Stimulated activated memory B cell treated with anti-CD40 and anti-IgM and Interleukin-4, amounts not matched to agents 10 μg/mL and 1 μg/mL and 100 μg/mL, for 72 hours (primary cell): ENCODE data around the gene PEF1.

Source experiments
- ATAC-seq: fragments of 150-1000 bp; cut with Tn5 transposase; 2 replicates; pipeline ENCODE4 v1.10.0; 2021
- H3K27ac Mint-ChIP-seq: one replicate; pipeline ENCODE4 v1.8.0; 2022; ENCODE audit warnings: mild to moderate bottlenecking, mixed read lengths
- H3K27me3 Mint-ChIP-seq: one replicate; pipeline ENCODE4 v1.8.0; 2022; ENCODE audit warnings: mixed read lengths
- H3K36me3 Mint-ChIP-seq: one replicate; pipeline ENCODE4 v1.8.0; 2022; ENCODE audit warnings: mixed read lengths
- H3K4me1 Mint-ChIP-seq: one replicate; pipeline ENCODE4 v1.8.0; 2022; ENCODE audit warnings: mixed read lengths
- H3K4me3 Mint-ChIP-seq: one replicate; pipeline ENCODE4 v1.8.0; 2022; ENCODE audit warnings: mild to moderate bottlenecking, moderate library complexity, mixed read lengths
- H3K9me3 Mint-ChIP-seq: one replicate; pipeline ENCODE4 v1.8.0; 2022; ENCODE audit warnings: mixed read lengths

PEF1 gene

DNA sequence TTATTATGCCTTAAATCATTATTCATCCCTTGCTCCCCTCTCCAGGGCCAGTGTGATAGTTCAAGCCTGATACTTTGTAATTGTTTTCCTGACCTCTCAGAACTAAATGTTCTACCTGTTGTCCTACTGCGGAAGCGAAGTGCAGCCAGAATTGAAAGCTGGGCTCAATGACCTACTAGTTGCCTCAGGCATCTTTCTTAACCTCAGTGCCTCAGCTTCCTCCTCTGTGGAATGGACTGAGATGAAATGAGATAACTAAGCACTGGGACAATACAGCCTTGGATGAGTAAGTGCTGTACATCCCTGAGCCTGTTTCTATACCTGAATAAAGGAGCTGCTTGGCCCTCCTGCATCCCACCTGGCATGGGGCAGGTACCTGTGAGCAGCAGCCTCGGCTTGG lies 32.7 kb upstream of the PEF1 start:
- Mint-ChIP-seq H3K9me3 (no peaks in the 10 kb centered on the region), H3K27ac (no peak overlapping the region), H3K36me3 (no peaks in the 10 kb centered on the region), H3K4me3 (no peak overlapping the region), H3K4me1 (no peaks in the 10 kb centered on the region), H3K27me3 (peaks cover 36% of the 10 kb centered on the region)
- ATAC-seq, result no peak

DNA sequence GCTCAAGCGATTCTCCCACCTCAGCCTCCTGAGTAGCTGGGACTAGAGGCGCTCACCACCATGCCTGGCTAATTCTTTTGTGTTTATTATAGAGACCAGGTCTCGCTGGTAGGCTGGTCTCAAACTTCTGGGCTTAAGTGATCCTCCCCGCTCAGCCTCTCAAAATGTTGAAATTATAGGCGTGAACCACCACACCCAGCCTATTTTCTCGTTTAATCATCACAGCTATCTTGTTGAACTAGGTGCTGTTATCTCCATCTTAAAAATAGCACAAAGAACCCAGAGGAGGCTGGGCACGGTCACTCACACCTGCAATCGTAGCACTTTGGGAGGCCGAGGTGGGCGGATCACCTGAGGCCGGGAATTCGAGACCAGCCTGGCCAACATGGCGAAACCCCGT lies 31.1 kb upstream of the PEF1 start:
- Mint-ChIP-seq H3K27ac (no peak overlapping the region), H3K4me3 (no peak overlapping the region), H3K27me3 (peaks cover 48% of the 10 kb centered on the region), H3K4me1 (no peaks in the 10 kb centered on the region), H3K9me3 (no peaks in the 10 kb centered on the region), H3K36me3 (no peaks in the 10 kb centered on the region)
- no peak for ATAC-seq

DNA sequence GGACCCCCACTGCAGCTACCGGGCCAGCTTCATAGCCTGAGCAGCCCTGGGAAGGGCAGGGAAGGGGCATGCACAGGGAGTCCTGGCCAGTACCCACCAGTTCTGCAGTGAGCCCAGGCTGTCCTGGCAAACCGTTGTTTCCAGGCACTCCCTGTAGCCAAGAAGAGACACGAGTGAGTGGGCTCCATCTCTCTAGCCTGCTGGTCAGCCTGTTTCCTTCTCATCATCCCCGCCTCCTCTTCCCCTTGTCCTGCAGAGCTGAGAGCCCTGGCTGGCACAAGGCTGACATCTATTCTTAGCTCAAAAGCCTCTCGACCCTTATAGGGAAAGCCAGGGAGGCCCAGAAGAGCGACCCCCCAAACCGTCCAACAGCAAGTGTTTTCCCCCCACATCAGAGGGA lies 30.5 kb upstream of the PEF1 start:
- H3K27ac Mint-ChIP-seq, result no peak overlapping the region
- no peaks in the 10 kb centered on the region for H3K9me3 Mint-ChIP-seq
- ATAC-seq, result no peak
- H3K36me3 Mint-ChIP-seq, result no peaks in the 10 kb centered on the region
- H3K4me1 Mint-ChIP-seq, result peaks cover 4% of the 10 kb centered on the region
- no peak overlapping the region for H3K4me3 Mint-ChIP-seq
- H3K27me3 Mint-ChIP-seq, result peaks cover 48% of the 10 kb centered on the region

DNA sequence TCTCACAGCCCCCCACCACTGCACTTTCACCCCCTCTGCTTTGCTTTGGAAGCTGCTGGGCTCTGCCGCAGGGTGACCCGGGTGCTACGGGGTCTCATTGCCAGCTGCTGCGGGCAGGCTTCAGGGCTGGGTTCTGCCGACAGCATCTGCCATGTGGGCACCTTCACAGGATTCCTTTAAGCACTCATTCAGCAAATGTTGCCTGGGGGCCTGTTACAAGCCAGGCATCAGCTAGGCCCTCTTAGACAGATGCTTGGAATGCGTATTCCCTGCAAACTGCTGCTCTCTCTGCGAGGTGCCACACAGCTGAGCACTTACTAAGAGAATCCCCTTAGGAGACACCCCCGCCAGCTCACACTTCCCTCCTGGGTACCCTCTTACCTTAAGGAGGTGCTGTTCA lies 29.9 kb upstream of the PEF1 start:
- Mint-ChIP-seq H3K4me1 (peaks cover 9% of the 10 kb centered on the region), H3K36me3 (no peaks in the 10 kb centered on the region), H3K4me3 (no peak overlapping the region), H3K27me3 (peaks cover 48% of the 10 kb centered on the region), H3K27ac (no peak overlapping the region), H3K9me3 (no peaks in the 10 kb centered on the region)
- ATAC-seq, result no peak

DNA sequence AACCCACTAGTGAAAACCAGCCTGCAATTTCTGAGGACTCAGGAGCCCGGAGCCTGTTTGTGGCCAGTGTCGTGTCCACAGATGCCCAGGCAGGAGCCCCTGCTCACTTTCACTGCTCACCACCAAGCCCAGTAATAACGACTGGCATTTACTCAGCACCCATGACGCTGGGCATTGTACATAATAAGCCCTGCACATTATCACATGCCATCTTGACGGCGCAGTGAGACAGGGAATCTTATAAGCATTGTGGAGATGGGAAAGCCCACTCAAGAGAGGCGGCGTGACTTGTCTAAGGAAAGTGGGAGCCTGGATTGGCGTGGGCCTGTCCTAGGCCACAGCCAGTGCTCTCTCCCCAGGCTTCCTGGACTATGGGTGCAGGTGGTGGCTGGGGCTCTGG lies 28.8 kb upstream of the PEF1 start:
- no peak overlapping the region for H3K4me3 Mint-ChIP-seq
- peaks cover 12% of the 10 kb centered on the region for H3K4me1 Mint-ChIP-seq
- H3K36me3 Mint-ChIP-seq, result no peaks in the 10 kb centered on the region
- no peaks in the 10 kb centered on the region for H3K9me3 Mint-ChIP-seq
- no peak overlapping the region for H3K27ac Mint-ChIP-seq
- no peak for ATAC-seq
- peaks cover 48% of the 10 kb centered on the region for H3K27me3 Mint-ChIP-seq

GRCh38 chr1:31672986-31673385 lies 28.3 kb upstream of the PEF1 start:
- Mint-ChIP-seq H3K27ac (no peak overlapping the region), H3K4me3 (no peak overlapping the region), H3K4me1 (peaks cover 12% of the 10 kb centered on the region), H3K9me3 (no peaks in the 10 kb centered on the region), H3K27me3 (peaks cover 51% of the 10 kb centered on the region), H3K36me3 (no peaks in the 10 kb centered on the region)
- no peak for ATAC-seq

DNA sequence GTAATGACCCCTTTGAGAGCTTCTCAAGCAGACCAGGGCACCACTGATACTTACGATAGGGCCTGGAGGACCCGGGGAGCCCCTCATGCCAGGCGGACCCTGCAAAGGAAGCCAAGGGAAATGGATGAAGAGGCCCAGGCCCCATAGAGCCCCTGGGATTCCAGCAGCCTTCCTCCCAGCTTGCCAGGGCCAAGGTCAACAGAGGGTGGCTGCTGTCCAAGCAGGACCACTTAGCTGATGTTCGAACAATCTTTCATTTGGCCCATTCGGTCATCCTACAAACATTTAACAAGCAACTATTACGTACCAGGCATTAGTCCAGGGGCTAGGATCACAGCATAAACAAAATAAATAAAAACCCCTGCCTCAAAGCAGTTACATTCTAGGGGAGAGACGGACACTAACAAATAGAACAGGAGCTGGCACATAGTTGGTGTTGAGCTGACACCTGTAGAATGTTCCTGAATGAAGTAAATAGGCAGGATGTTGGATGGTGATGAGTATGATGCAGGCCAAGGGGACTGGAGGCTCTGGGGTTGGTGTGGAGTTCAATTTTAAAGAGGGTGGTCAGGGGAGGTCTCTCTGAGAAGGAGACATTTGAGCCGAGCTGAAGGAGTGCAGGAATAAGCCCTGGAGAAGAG lies 27.0 kb upstream of the PEF1 start:
- Mint-ChIP-seq H3K9me3 (no peaks in the 10 kb centered on the region), H3K4me1 (peaks cover 12% of the 10 kb centered on the region), H3K27me3 (peaks cover 51% of the 10 kb centered on the region), H3K36me3 (no peaks in the 10 kb centered on the region), H3K4me3 (no peak overlapping the region), H3K27ac (no peak overlapping the region)
- no peak for ATAC-seq

- Mint-ChIP-seq H3K4me1 (peaks cover 12% of the 10 kb centered on the region), H3K9me3 (no peaks in the 10 kb centered on the region), H3K27ac (no peak overlapping the region), H3K4me3 (no peak overlapping the region), H3K36me3 (no peaks in the 10 kb centered on the region), H3K27me3 (peaks cover 51% of the 10 kb centered on the region)
- no peak for ATAC-seq
Measured at GRCh38 chr1:31671147-31671546, 26.5 kb upstream of the PEF1 start.

- Mint-ChIP-seq H3K27ac (peak overlapping the region; percentile 40), H3K4me3 (no peak overlapping the region), H3K36me3 (no peaks in the 10 kb centered on the region), H3K27me3 (peaks cover 47% of the 10 kb centered on the region), H3K4me1 (peaks cover 12% of the 10 kb centered on the region), H3K9me3 (no peaks in the 10 kb centered on the region)
- no peak for ATAC-seq
Measured at GRCh38 chr1:31670593-31670964, 25.9 kb upstream of the PEF1 start.

GRCh38 chr1:31669786-31670592 lies 25.3 kb upstream of the PEF1 start:
- H3K27me3 Mint-ChIP-seq, result peaks cover 42% of the 10 kb centered on the region
- ATAC-seq, result no peak
- peaks cover 12% of the 10 kb centered on the region for H3K4me1 Mint-ChIP-seq
- H3K9me3 Mint-ChIP-seq, result no peaks in the 10 kb centered on the region
- H3K36me3 Mint-ChIP-seq, result no peaks in the 10 kb centered on the region
- H3K4me3 Mint-ChIP-seq, result peak overlapping the region; percentile 60
- H3K27ac Mint-ChIP-seq, result peak overlapping the region; percentile 40

DNA sequence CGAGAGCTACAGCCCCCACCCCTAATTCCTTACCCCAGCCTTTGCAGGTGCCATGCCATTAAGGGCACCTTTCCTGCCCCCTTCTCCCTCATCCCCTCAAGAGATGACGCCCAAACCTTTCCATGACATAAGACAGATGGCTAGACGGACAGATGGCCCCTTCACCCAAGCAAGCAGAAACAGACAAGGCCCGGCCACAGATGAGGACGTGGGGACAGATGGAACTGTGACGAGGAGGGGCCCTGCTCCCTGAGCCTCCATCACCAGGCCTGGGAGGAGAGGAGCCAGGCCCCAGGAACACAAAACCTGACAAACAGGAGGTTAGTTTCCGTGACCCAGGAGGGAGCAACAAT lies 24.7 kb upstream of the PEF1 start:
- ATAC-seq, result no peak
- H3K27me3 Mint-ChIP-seq, result peaks cover 42% of the 10 kb centered on the region
- no peak overlapping the region for H3K27ac Mint-ChIP-seq
- no peaks in the 10 kb centered on the region for H3K9me3 Mint-ChIP-seq
- no peak overlapping the region for H3K4me3 Mint-ChIP-seq
- peaks cover 12% of the 10 kb centered on the region for H3K4me1 Mint-ChIP-seq
- H3K36me3 Mint-ChIP-seq, result no peaks in the 10 kb centered on the region

DNA sequence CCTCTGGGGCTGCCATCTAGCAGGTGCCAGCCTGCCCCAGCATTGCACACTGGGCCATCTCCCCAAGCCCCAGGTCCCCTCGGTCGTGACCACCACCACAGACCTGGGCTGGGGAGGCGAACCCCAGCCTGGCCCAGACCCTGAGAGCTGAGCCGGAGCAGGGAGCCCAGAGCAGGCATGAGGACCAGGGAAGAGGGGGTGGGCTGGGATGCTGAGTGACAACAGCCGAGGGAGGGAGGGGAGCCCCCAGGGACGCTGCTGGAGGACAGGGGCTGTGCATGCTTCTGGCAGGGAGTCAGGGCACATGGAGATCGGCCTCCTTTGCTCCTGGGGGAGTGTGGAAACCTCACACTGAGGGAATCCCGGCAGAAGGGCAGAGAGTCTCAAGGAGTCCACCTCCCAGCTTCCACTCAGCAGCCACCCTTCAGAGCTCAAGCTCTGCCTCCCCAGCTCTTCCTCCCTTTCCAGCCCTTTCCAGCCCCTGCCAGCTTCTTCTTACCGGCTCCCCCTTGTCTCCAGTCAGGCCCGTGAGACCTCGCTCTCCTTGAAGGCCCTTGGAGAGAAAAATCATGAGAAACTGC lies 23.7 kb upstream of the PEF1 start:
- Mint-ChIP-seq H3K27me3 (peaks cover 46% of the 10 kb centered on the region), H3K36me3 (no peaks in the 10 kb centered on the region), H3K4me1 (peaks cover 17% of the 10 kb centered on the region), H3K27ac (no peak overlapping the region), H3K9me3 (no peaks in the 10 kb centered on the region), H3K4me3 (no peak overlapping the region)
- no peak for ATAC-seq

DNA sequence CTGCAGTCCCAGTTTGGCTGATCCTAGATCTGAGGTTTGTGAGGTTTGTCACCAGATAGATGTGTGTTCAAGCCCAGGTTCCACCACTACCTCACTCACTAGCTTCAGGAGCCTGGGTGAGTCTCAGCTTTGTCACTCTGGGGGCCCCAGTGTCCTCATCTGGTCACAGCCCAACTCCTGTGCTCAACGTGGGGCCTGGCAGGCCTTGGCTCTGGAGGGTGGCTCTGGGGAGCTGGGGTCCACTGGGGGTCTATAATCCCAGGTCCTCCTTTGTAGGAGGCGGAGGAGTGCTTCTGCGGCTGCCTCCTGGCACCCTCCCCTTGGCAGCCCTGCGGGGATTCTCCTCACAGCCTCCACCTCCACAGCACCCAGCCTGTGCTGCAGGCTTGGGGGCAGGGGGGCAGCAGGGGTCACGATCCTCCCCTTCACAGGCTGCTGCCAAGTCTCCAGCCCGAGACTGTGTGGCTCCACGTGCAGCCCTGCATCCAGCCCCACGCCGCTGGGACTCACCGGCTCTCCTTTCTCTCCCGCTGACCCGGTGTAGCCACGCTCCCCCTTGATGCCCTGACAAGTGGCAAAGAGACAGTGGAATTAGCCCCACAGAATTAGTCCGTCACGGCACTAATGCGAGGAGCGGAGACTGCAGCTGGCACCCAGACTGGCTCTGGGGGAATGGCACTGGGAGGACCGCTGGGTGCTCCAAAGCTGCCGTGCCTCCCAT lies 22.5 kb upstream of the PEF1 start:
- no peak overlapping the region for H3K4me3 Mint-ChIP-seq
- H3K36me3 Mint-ChIP-seq, result no peaks in the 10 kb centered on the region
- peaks cover 17% of the 10 kb centered on the region for H3K4me1 Mint-ChIP-seq
- ATAC-seq, result no peak
- no peaks in the 10 kb centered on the region for H3K9me3 Mint-ChIP-seq
- H3K27me3 Mint-ChIP-seq, result peaks cover 53% of the 10 kb centered on the region
- no peak overlapping the region for H3K27ac Mint-ChIP-seq

DNA sequence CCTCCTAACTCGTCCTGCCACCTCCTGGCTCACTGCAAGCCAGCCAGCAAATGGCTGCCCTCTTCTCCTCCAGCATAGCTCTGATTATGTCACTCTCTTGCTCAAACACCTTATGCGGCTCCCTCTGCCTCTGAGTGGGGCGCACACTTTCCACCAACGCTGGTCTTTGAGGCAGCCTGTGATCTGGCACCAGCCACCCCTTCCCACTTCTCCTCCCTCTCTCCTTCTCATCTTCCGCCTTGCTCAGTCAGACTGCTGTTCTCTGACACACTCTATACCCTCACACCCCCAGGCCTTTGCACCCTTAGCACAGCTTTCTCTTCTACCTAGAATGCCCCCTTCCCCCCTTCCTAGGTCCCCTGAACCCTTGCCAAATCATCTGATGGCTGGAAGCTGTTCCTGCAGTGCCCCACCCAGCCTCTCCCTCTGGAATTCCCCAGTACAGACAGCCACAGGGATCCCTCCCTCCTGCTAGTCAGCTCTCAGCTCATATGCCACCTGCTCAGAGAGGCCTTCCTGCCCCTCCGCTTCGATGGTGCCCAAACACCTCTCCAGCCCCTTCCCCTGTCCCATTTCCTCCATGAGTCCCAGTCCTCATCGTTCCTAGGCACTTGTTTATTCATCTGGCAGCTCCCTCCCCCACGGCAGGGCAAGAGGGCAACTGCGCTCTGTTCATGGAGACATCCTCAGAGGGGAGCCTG lies 21.7 kb upstream of the PEF1 start:
- Mint-ChIP-seq H3K4me3 (no peak overlapping the region), H3K4me1 (peaks cover 17% of the 10 kb centered on the region), H3K27me3 (peaks cover 45% of the 10 kb centered on the region), H3K27ac (no peak overlapping the region), H3K9me3 (no peaks in the 10 kb centered on the region), H3K36me3 (no peaks in the 10 kb centered on the region)
- no peak for ATAC-seq

DNA sequence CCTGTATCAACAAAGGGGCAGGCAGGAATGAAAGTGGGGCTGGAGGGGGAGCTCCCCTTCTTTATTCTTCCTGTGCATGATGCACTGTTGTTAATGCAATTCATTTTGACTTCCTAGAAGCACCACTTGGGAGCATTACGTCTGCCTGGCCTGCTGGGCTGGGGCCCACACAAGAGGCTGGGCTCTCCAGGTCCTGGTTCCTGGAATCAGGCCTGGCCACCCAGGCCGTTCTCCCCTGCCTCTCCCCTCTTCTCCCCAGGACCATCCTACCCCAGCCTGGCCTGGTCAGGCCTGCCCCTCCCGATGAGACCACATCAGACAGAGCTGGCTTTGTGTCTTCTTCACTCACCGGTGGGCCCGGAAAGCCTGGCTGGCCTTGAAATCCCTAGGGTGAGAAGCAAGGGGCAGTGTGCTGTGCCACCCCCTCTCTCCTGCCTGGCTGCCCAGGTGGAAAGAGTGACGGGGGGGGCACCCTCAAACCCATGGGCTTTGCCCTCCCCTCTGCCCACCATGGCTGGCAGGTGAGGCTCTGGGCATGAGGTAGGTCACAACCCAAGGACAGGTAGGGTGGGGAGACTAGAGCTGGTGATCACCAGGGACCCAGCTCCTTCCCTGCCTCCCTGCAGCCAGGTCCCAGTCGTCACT lies 20.7 kb upstream of the PEF1 start:
- H3K9me3 Mint-ChIP-seq, result no peaks in the 10 kb centered on the region
- no peak overlapping the region for H3K4me3 Mint-ChIP-seq
- peaks cover 35% of the 10 kb centered on the region for H3K27me3 Mint-ChIP-seq
- no peaks in the 10 kb centered on the region for H3K36me3 Mint-ChIP-seq
- H3K27ac Mint-ChIP-seq, result no peak overlapping the region
- ATAC-seq, result no peak
- H3K4me1 Mint-ChIP-seq, result peaks cover 16% of the 10 kb centered on the region
